NT2/D1 (cell line): ENCODE results near the gene VTCN1.

Experiments used
- SUZ12 ChIP-seq: IDR thresholded peaks from 2 replicates; pipeline ENCODE4 v1.6.1; 2011; ENCODE audit not compliant: insufficient read length, insufficient read depth; ENCODE audit errors: extremely low read depth
- ZNF274 ChIP-seq: IDR thresholded peaks from 2 replicates; pipeline ENCODE4 v1.6.1; 2011; ENCODE audit warnings: mild to moderate bottlenecking, low read depth, low read length

DNA sequence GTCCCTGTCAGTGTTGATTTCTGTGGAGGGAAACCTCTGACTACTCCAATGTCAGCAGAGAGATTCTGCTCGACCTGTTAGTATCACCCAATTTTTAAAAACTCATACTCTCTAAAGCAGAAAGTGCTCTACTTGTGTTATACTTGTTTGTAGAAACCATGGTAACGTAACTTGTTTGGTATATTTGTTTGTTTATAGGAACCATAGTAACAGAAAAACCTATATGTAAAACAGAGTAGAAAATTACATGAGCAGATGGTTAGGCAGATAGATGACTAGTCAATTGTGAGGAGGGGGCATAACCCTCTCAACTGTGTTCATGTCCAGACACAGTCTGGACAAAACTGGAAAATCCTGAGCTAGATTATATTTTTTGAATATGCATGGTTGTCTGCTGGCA lies 95.8 kb downstream of the VTCN1 start:
- no peak for TF ChIP-seq ZNF274
- TF ChIP-seq SUZ12, result no peak
